NCI-H2227 (cell line): ENCODE measurements around the gene MOB2.

ENCODE experiments used
- DNase-seq: peaks from one replicate; lab custom pipeline; 2025; ENCODE audit not compliant: unreplicated experiment; lab: John Stamatoyannopoulos, UW

MOB2 gene

DNA sequence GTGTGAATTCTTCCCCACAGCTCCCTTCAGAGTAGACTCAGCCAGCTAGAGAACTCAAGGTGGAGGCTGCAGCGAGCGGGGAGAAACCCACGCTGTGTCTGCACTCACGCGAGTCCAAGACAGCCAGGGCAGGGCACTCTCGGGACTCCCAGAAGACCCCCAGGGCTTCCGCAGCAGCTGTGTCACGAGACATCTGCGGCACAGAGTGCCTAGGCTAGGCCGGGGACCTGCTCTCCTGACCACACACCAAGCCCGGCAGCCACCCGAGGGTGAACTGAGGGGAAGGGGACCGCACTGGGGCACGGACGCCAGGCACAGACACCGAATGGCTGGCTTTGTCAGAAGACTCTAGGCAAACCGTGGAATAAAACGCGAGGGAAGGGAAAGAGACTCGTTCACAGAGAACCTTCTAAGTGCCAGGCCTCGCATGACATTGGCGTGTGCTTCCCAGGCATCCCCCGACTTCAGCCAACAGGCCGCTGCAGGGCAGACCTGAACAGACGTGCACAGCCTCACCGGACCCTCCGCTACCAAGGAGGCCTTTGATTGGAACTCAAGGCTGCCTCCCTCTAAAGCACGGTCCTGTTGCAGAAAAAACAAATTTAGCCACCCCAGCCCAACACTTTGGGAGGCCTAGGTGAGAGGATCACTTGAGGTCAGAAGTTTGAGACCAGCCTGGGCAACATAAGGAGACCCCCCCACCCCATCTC is 18.2 kb upstream of the MOB2 start:
- no peak for DNase-seq

DNA sequence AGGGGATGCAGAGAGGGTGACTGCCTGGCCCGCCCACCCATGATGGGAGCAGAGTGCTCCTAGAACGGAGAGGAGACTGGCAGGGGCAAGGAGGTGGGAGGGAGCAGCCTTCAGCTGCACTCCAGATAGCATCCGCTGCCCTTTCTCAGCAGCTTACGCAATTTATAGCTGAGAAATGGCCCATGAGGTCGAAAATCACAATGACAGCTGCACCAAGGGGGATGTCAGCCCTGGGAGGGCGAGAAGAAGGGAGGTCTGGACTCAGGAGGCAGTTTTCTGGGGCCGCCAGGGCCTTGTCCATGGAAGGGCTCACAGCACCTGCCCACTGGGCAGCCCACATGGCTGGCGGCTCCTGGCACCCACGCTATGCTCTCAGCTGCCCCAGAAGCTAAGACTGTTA is 17.6 kb upstream of the MOB2 start:
- no peak for DNase-seq

DNA sequence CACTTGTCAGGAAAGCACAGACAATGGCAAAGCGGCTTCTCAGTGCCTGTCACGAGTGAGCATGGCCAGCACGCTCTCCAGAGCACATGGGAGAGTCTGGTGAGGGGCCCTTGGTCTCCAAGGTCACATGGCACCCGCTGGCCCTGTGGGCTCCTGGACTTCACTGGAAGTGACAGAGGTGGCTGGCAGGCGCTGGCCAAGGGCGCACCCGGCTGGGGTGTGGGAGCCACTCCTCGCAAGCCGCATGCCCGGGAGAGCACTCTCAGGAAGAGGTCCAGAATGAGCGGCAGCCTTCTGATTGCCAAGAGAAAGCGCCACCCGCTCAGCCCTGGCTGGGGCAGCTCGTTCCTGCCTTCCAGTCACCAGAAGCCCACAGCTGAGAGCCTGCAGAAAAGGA is 17.1 kb upstream of the MOB2 start:
- no peak for DNase-seq

DNA sequence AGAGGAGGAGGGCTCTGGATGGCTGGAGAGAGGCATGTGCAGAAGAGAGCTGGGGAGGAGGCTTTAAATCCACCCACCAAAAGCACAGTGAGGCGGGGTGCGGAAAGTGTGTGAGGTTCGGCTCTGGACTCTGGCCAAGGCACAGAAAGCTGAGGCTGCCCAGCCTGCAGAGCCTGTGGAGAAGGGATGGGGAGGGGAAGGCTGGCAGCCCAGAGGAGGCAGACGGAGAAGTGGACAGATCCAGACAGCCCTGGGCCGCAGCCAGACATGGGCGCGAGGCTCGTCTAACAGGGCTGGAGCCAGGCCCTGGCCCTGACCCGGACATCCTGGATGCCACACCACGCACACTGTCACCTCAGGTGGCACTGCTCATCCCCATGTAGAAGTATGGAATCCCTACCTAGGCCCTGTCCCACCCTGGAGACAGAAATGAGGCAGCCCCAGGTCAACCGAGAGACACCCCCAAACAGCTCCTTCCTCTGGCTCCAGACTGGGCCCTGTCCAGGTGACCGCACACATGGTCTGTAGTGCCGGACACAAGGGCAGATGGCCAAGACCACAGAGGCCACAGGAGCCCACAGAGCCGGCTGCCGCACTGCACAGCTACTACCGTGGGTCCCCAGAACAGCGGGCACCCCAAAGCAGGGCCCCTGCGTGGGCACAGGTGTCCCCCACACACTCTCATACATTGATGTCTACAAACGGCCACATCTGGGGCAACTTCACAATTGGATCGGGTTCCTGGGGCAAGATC is 16.6 kb upstream of the MOB2 start:
- no peak for DNase-seq

DNA sequence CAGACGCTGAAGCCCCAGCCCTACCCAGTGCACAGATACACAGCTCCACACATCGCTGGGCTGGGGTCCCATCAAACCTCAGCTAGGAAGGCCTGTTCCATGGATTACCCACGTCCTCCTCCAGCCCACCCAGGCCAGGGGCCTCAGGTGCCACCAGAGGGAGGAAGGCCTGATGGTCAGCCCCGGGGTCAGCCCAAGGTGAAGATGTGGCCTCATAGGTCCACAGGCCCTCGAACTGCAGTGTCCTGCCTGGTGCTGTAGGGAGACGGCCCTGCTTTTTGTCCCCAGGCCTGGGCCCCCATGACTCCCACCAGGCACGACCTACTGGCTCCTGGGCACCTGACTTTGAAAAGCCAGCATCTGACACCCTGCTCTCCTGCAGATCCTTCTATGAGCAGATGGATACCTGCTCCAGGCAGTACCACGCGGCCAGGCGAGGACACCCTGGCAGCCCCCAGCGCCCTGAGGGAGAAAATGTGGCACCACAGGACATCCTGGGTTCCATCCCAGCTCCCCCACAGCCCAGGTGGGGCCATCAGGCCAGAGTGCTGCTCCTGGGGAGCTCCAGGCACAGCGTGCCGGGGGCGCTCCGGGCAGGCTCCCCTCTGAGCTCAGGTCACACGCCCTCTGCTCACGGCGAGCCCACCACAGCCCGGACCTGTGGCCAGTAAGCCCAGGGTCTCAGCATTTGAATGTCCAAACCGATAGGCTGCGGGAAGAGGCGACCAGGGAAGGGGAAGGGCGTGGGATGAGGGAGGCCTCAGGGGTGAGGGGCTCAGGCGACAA is 15.8 kb upstream of the MOB2 start:
- DNase-seq: no peak

DNA sequence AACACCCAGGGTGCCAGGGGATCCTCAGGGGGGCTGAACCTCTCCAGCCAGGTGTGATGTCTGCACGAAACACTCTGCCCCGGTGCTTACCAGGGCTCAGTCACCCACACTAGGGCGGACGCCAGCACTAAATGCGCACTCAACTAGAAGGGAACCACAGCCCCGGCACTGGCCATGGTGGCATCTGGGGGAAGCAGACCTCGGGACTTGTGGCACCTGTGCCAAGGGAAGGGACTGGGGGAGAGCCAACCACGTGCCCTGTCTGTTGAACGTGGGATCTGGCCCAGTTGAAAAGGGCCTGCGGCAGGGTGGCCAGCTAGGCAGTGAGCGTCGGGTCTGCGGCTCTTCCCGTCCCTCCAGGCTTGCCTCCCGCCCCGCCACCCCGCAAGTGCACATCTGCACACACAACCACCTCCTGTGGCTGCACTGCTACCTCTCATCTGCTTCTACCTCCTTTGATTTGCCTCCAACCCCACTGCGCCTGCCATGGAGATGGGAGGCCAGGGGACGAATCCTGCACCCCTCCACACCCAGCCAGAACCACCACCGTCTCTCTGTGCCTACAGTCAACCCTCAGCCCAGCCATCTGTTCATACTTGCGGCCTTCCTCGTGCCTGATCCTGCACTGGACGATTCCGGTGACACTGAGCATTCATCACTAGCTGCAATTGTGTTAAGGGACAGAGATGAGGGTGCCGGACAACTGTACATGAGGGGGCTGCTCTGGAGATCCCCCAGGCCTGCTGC is 15.0 kb upstream of the MOB2 start:
- DNase-seq: no peak

DNA sequence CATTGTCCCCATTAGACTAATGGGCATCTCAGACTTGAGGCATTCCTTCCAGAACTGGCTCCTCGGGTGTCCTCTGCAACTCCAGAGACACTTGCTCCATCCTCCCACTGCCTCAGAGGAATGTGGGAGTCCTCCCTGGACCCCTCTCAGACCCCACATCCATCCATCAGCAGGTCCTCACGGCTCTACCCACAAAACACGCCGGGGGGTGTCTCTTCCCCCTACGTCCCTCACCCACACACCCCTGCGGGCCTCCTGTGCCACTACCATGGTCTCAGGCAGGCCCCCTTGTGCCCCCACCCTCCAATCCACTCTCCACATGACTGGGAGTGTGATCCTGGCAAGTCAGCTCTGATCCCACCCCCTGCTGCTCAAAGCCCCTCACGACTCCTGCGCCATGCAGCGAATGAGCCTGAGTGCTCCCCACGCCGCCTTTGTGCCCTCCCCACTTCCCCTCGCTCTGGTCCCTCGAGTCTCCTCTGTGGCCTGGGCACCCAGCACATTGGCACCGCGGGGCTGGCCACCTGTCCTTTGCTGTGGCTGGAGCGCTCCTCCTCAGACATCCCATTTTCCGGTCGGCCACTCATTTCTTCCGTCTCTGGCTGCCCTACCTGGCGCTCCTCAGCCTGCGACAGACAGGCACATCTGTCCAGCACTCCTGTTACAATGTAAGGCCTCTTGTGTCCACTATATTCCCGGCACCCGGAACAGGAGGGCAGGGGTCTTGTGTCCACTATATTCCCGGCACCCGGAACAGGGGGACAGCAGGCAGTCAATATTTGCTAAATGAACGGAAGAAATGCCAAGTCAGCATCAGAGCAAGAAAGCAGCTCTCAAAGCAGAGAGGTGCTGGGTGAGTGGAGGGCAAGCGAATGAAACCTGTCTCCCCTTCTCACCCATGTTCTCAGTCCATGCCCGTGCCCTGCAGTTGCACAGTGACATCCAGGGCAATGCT is 14.2 kb upstream of the MOB2 start:
- no peak for DNase-seq

DNA sequence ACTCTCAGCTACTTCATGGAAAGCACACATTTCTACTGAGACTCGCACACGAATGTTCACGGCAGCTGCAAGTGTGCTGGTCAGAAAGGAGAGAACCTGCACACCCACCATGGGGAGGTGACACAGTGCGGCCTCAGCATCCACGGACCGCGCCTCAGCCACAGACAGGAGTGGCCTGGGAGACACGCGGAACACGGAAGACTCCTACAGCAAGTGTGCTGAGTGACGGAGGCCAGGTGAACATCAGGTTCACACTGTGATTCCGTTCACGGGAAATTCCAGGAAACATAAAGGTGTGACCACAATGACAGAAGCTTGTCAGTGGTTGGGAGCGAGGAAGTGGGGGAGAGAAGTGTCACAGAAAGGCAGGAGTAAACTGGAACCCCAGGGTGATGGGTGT is 13.3 kb upstream of the MOB2 start:
- no peak for DNase-seq

DNA sequence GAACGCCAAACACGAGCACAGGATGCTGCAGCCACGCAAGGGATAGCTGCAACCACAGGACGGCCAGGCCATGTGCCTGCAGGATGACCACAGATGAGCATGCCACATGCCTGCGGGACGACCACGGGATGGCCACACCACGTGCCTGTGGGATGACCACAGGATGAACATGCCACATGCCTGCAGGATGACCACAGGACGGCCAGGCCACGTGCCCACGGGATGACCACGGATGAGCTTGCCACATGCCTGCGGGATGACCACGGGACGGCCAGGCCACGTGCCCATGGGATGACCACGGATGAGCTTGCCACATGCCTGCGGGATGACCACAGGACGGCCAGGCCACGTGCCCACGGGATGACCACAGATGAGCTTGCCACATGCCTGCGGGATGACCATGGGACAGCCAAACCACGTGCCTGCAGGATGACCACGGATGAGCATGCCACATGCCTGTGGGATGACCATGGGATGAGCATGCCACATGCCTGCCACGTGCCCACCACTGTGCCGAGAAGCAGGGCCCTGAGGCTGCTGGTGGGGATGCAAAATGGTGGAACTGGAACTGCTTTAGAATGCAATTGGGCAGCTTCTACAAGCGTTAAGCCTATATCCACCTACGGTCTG is 12.8 kb upstream of the MOB2 start:
- DNase-seq: no peak

DNA sequence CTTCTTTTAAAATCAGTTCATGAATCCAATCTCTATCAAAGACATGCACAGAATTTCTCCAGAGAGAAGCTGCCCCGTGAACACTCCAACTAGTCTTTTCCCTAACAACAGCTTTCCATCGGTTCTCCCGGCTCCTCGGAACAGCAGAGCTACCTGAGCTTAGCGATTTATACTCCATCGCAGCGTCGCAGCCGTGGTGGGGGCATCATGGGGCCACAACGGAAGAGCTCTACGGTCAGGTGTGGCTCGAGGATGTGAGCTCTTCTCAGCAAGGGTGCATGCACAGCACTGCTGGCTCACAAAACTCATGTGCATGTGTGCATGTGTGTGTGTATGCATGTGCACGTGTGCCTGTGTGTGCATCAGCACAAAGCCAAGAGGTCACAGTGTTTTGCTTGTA is 11.7 kb upstream of the MOB2 start:
- DNase-seq: no peak

DNA sequence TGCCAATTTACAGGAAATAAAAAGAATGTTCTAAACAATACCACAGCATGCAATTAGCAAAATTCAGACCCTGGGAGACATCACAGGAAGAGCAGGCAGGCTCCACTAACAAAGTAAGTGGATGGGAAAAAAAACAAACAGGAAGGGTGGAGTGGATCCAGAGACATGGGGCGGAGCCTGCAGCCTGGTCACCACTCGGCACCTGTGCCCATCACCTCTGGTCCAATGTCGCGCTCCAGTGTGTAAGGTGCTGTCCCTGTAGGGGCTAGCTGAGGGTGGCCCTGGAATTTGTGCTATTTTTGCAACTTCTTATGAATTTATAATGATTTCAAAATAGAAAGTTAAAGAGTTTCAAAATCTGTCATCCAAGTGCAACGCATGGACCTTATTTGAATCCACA is 11.0 kb upstream of the MOB2 start:
- no peak for DNase-seq

DNA sequence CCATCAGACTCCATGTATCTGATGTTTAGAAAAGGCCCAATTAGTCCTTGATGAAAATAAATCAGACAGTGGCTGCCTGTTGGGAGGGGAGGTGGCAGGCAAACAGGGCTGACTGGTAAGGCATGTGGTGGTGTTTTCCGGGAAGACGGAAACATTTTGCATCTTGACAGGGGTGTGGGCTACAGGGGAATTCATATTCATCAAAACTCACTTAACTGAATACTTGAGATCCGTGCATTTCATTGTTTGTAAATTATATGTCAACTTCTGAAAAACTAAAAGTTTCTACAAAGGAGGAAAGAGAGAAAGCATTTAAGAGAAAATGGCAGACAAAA is 10.1 kb upstream of the MOB2 start:
- no peak for DNase-seq

DNA sequence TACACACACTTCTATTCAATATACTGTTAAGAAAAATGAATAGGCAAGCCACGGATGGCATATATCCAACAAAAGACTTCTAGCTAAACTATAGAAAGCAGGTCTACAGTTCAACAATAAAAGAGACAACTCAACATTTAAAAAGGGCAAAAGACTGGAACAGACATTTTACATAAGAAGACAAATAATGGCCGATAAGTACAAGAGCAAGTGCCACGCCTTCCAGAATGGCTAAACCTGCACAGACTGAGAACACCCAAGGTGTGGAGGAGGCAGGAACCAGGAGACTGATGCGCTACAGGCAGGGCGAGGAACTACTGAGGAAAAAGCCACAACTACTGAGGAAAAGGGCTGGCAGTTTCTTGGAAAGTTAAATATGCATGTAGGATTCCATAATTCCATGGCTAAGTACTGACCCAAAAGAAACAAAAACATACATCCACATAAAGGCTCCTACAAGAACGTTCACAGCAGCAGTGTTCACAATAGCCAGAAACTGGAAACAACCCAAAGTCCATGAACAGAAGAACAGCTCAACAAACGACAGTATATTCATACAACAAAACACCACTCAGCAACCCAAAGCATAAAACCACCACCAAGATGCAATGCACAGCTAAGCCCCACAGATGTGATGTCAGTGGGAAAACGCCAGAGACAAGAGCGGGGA is 9.6 kb upstream of the MOB2 start:
- no peak for DNase-seq

DNA sequence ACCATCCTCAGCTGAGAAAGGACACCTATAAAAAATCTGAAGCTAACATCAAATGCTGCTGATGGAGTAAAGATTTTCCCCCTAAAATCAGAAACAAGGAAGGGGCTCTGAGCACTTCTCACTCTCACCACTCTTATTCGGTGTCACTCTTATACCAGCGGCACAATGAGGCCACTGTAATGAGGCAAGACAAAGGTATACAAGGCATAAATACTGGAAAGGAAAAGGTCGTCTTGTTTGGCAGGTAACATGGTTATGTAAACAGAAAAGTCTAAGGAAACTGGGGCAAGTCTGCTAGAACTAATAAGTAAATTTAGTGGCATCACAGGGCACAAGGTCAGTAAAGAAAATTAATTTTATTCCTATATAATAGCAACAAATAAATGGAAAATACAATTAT is 8.1 kb upstream of the MOB2 start:
- no peak for DNase-seq

DNA sequence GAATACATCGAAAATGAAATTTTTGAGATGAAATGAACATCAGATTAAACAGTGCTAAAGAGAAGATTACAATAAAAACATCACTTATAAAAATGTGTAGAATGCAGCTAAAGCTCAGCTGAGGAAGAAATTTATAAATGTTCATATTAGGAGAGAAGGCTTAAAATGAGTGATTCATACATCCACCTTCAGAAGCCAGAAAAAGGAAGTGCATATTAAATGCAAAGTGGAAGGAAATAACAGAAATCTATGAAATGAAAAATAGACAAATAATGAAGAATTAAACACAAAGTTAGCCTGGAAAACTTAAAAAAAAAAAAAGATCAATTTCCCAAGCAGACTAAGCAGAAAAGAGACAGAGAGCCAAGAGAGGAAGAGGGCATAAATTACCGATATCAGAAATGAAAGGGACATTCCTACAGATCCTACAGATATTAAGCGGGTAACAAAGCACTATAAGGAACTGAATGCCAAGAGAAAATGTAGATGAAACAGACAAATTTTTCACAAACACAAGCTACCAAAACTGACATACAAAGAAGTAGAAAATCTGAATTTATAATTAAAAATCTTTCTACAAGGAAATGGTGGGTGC is 7.2 kb upstream of the MOB2 start:
- no peak for DNase-seq

DNA sequence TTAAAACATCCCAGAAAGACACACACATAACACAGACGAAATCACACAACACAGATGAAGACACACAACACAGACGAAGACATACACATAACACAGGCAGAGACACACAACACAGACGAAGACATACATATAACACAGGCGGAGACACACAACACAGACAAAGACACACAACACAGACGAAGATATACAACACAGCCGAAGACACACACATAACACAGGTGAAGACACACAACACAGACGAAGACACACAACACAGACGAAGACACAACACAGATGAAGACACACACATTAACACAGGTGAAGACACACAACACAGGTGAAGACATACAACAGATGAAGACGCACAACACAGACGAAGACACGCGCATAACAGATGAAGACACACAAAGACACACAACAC is 4.8 kb upstream of the MOB2 start:
- no peak for DNase-seq

DNA sequence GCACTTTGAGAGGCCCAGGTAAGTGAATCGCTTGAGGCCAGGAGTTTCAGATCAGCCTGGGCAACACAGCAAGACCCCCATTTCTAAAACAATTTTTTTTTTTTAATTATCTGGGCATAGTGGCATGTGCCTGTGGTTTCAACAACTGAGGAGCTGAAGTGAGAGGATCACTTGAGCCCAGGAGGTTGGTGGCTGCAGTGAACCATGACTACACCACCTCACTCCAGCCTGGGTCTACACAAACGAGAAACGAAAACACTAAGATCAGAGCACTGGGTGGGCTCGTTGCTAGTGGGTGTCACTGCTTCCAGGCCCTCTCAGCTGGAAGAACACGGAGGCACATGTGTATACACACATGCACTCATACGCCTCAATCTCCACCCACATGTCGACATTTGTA is 4.1 kb upstream of the MOB2 start:
- DNase-seq: no peak

DNA sequence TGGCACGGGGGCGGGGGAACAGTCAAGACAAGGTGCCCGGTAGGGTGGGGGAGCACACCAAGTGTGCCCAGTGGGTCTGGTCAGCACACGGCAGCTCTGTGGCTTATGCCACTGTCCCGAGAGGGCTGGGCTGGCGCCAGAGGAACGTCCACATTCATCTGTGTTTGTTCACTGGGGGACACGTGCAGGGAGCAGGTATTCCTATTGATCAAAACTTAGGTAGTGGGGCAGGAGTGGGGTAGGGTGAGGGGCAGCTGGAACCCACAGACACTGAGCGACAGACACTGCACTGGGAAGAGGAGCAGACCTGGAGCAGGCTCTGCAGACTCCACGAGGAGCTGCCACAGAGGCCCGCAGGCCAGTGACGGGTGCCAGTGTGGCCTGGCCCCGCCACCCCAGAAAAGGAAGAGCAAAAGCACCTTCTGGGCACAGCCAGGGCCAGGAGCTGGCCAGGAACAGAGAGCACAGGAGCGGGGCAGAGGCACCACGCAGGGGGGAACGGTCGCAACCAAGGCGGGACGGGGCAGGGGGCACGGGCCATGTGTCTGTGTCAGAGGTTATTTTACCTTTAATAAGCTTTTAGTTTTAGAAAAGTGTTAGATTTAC is 2.1 kb upstream of the MOB2 start:
- DNase-seq: no peak
